Activated T-cell treated with anti-CD3 and anti-CD28 coated beads, Interleukin-2, amount 50 U/mL, for 4 hours (primary cell): ENCODE measurements around the gene DNMT3L. TPM values are rescaled to one million over a fixed set of nuclear protein-coding genes. Genes with fewer than 3 reads are reported as not detected.

Source experiments
- ATAC-seq, 2 donors: fragments of 200-7000 bp; cut with Tn5 transposase; one replicate each; pipeline ENCODE4 v1.10.0; 2021
- DNase-seq: peaks from one replicate; pipeline ENCODE4 v3.0.0-alpha.2; 2020
- H3K27me3 Mint-ChIP-seq: one replicate; pipeline ENCODE4 v1.8.0; 2021; ENCODE audit warnings: low read depth, mixed read lengths
- H3K36me3 Mint-ChIP-seq: one replicate; pipeline ENCODE4 v1.8.0; 2022; ENCODE audit warnings: mixed read lengths; ENCODE audit not compliant: insufficient read depth
- H3K4me1 Mint-ChIP-seq: one replicate; pipeline ENCODE4 v1.8.0; 2021; ENCODE audit warnings: low read depth, mixed read lengths
- H3K4me3 Mint-ChIP-seq: one replicate; pipeline ENCODE4 v1.8.0; 2021; ENCODE audit warnings: mild to moderate bottlenecking, moderate library complexity, mixed read lengths
- H3K9me3 Mint-ChIP-seq: one replicate; pipeline ENCODE4 v1.8.0; 2021; ENCODE audit warnings: mixed read lengths
- total RNA-seq, 3 donors: library from RNA; stranded (reverse); gene quantifications; one replicate each; pipeline ENCODE4 v1.2.1, GENCODE V29; 2021

Gene DNMT3L
- total RNA-seq, 3 donors from 2014 or later, result not detected

DNA sequence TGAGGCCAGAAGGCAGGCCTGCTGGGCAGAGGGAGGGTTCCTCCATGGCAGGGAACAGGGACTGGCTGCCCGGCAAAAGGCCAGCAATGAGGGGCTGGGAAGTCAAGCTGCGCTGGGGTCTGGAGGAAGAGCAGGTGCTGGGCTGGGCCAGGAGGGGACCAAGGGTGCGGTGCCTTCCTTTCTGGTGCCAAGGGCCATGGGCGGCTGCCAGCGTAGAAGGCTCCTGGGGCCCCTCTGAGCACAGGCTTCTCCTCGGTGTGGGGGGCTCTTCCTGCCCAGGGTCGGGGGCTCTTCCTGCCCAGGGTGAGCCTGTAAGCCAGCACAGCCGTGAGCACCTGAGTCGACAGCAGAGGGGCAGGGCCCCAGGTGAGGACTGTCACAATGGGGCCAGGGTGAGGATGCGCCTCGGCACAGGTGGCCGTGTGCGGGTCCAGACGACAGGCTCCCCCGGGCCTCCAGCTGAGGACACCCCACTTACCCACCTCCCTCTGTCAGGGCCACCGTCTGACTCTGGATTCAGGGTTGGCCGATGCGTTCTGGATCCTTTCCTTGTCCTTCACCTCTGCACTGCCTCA is 10.7 kb upstream of the DNMT3L start:
- Mint-ChIP-seq H3K9me3 (no peaks in the 10 kb centered on the region), H3K4me3 (no peak overlapping the region), H3K27me3 (no peaks in the 10 kb centered on the region), H3K4me1 (no peaks in the 10 kb centered on the region), H3K36me3 (no peaks in the 10 kb centered on the region)
- DNase-seq, result no peak
- no peak for ATAC-seq

DNA sequence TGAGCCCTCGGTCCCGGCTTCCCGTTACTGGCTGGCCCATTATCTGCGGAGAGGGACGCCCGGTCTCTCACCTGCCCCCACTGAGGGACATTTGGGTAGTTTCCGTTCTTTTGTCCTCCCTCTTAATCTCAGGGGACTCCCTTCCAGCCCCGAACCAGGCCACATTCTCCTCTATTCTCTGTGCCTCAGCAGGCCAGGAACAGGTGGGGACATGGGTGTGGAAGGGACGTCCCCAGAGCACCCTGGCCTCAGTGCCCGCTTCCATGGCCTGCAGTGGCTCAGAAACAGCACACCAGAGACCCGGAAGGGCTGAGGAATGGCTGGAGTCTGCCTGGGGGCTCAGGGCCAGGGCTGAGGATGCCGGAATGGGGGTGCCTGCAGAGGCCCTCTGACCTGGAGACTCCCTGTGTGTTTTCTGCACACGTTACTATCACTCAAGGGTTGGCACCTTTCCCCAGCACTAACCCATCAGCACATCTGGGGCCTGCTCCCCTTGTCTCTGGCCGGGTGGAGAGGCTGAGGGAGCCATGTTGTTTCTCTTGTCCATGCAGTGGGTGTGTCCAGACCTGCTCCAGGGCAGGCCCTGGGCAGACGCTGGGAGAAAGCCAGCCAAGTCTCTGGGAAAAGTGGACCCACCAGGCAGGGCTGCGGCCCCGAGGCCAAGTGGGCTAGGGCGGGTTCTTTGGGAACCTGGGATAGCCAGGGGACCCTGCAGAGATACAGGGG is 10.0 kb upstream of the DNMT3L start:
- no peak for DNase-seq
- Mint-ChIP-seq H3K4me1 (no peaks in the 10 kb centered on the region), H3K9me3 (no peaks in the 10 kb centered on the region), H3K36me3 (no peaks in the 10 kb centered on the region), H3K4me3 (no peak overlapping the region), H3K27me3 (no peaks in the 10 kb centered on the region)
- ATAC-seq, result no peak

DNA sequence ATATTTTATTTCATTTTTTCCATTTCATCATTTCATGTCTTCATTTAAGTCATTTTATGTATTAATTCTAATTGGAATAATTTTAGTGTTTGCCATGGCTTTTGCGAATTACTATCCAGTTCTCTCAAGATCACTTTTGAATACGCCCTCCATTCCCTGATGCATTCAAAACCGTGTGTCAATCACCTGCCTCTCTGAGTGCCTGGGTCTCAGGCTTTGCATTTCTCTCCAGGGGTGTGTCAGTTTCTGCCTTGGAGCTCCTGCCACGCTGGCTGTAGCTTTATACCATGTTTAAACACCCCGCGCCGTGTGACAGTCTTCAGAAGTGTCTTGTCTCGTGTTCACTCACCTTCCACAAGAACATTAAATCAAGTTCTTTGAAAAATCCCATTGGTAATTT is 7.4 kb upstream of the DNMT3L start:
- Mint-ChIP-seq H3K4me3 (no peak overlapping the region), H3K4me1 (no peaks in the 10 kb centered on the region), H3K9me3 (no peaks in the 10 kb centered on the region), H3K27me3 (no peaks in the 10 kb centered on the region), H3K36me3 (no peaks in the 10 kb centered on the region)
- DNase-seq, result no peak
- no peak for ATAC-seq

DNA sequence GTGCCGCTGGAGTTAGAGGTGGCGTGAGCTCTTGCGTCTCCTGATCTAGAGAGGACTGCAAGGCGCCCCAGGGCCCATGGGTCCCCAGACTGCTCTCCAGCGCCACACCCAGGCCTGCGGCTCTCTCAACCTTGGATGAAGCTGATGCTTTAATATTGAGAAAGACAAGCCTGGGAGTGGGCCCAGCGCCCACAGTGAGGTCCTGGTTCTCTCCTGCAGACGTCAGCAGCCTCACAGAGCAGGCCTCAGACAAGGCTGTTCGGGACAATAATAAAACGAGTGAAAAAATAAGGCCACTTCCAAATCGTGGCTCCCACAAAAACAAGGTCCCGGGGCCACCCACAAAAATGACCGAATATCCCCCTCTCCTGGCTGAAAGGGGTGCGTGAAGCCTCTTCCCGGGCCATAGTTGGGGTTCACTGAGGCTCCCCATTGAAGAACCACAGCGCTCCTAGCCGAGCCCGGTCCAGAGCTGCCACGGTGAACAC is 6.0 kb upstream of the DNMT3L start:
- Mint-ChIP-seq H3K36me3 (no peaks in the 10 kb centered on the region), H3K4me1 (no peaks in the 10 kb centered on the region), H3K4me3 (no peak overlapping the region), H3K9me3 (no peaks in the 10 kb centered on the region), H3K27me3 (no peaks in the 10 kb centered on the region)
- ATAC-seq (no peak), DNase-seq (no peak)

DNA sequence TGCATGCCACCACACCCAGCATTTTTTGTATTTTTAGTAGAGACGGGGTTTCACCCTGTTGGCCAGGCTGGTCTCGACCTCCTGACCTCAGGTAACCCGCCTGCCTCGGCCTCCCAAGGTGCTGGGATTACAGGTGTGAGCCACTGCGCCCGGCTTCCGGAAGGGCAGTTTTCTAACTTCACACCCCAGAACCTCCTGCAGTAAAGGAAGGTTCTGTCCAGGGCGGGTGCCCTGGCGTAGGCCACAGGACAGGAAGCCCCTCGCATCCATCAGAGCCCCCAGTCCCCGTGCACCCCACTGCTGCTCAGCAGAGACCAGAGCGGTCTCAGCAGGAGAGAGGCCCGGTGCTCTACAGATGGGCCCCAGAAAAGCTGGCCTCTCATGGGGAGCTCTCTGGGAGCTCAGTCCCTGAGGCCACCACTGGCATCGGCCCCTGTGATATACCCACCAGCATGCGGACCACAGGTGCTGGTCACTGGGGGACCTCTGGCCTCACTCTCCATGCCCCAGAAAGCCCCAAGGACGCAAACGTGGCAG is 4.1 kb upstream of the DNMT3L start:
- no peaks in the 10 kb centered on the region for H3K9me3 Mint-ChIP-seq
- no peaks in the 10 kb centered on the region for H3K27me3 Mint-ChIP-seq
- no peaks in the 10 kb centered on the region for H3K4me1 Mint-ChIP-seq
- ATAC-seq, result no peak
- DNase-seq, result no peak
- no peak overlapping the region for H3K4me3 Mint-ChIP-seq
- no peaks in the 10 kb centered on the region for H3K36me3 Mint-ChIP-seq

DNA sequence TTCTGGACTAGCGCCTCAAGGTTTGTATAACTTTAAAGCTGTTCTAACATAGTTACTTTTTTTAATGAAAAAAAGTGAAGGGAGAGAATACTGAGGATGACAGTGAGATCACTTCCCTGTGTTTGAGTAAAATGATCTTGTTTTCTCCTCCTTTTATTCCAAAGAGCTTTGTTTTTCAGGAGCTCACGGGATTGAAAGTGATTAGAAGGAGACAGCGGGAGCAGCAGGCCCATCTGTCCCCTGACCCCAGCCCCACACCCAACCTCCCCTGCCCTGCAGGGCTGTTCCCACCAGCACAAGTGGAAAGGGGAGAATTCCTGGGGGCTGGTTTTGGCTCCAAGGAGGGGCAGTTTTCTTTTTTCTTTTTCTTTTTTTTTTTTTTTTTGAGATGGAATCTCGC is 2.1 kb upstream of the DNMT3L start:
- no peak for DNase-seq
- H3K9me3 Mint-ChIP-seq, result no peaks in the 10 kb centered on the region
- ATAC-seq, result no peak
- H3K4me1 Mint-ChIP-seq, result no peaks in the 10 kb centered on the region
- no peaks in the 10 kb centered on the region for H3K36me3 Mint-ChIP-seq
- H3K4me3 Mint-ChIP-seq, result no peak overlapping the region
- no peaks in the 10 kb centered on the region for H3K27me3 Mint-ChIP-seq

DNA sequence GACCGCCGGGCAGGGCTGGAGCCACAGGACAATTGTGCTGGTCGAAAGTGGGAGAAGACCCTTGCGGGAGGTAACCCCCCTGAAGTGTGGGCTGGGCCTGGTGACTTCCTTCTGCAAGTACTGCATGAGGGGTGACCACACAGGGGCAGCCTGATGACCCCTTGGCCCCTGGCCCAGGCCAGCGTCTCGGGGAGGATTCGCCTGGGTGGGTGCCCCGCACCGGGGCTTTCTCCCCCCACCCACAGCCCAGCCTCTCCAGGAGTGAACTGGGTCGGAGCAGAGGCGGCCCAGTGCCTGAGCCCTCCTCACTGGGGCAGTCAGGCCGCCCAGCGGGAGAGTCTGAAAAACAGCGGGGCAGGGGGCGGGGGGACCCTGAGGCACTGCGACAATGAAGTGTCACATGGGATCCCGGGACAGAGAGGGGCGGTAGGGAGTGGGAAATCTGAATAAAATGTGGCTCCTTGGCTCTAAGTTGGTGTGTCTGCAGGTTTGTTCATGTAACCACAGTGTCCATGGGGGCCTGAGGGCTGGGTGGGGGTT is 1.6 kb upstream of the DNMT3L start:
- ATAC-seq (no peak), DNase-seq (no peak)
- Mint-ChIP-seq H3K36me3 (no peaks in the 10 kb centered on the region), H3K4me1 (no peaks in the 10 kb centered on the region), H3K27me3 (no peaks in the 10 kb centered on the region), H3K9me3 (no peaks in the 10 kb centered on the region), H3K4me3 (no peak overlapping the region)

DNA sequence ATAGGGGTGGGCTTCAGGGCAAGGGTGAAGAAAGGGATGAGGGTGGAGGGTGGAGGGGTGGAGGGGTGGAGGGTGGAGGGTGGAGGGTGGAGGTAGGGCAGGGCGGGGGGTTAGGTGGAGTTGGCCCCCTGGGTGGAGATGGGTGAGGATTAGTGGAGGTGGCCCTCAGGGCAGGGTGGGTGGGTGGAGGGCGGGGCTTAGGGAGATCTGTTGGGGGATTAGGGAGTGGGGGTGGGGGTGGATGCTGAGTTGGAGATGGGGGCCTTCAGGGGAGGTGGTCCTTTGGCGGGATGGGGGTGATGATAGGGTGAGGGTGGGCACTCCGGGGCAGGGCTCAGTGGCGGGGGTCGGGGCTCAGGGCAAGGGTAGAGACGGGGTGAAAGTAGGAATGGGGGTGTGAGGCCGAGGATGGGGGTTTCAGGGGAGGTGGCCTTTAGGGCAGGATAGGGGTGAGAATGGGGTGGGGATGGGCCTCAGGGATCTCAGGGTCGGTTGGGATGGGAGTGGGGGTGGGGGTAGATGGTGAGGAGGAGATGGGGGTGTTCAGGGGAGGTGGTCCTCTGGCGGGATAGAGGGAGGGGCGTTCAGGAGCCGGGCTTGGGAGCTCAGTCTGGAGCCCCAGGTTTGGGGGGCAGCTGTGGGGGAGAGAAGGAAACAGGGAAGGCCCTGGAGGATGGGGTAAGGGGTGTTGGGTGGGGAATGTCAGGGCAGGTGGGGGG is 800 bp upstream of the DNMT3L start:
- Mint-ChIP-seq H3K9me3 (no peaks in the 10 kb centered on the region), H3K36me3 (no peaks in the 10 kb centered on the region), H3K4me3 (no peak overlapping the region), H3K4me1 (no peaks in the 10 kb centered on the region), H3K27me3 (no peaks in the 10 kb centered on the region)
- ATAC-seq, result no peak
- no peak for DNase-seq

DNA sequence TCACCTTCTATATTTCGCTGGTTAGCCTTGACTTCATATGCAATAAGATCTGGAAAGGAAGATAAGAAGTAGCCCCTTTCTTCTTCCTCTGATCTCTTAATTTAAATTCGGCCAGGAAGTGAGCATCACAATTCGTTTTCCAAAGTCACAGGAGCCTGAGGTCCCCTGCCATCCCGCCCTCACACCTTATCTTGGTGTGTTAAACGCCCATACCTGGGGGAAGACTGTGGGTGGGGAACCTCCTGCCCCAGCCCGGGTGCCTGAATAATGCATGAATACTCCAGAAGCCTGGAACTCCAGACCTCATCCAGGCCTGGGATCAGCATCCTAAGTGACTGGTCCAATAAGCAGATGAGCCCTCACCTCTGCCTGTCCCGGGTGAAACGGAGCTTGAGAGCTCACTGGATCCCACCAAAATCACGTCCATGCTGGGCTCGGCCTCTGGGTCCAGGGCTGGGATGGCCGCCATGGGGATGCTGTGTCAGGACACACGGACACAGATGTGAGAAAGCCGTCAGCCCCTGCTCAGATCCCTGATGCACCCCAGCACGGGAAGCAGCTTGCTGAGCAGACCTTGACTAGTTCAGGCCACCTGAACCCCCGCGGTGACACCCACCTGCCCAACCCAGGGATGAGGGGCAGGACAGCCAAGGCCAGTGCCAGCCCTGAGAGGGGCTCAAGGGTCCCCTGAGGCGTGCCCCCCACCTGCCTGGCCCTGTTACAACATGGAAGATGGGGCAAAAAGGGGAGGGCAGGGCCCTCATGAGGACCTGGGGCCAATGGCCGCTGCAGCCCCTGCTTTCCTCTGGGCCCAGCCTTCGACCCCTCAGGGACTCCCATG is 686 bp downstream of the DNMT3L start:
- Mint-ChIP-seq H3K36me3 (no peaks in the 10 kb centered on the region), H3K4me3 (no peak overlapping the region), H3K27me3 (no peaks in the 10 kb centered on the region), H3K9me3 (no peaks in the 10 kb centered on the region), H3K4me1 (no peaks in the 10 kb centered on the region)
- ATAC-seq (no peak), DNase-seq (no peak)

DNA sequence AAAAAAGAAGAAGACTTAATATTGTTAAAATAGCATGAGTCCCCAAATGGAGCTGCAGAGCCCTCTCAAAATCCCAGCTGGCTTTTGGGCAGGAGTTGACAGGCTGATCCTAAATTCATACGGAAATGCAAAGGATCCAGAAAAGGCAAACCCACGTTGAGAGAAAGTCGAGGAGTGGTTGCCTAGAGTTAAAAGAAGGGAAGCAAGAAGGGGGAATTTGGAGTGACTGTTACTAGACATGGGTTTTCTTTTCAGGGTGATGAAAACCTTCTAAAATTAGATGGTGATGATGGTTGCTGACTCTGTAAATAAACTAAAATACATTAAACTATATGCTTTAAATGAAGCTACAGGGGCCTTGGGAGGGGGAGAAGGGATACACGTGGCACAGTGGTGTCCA is 1.6 kb downstream of the DNMT3L start:
- ATAC-seq, result no peak
- Mint-ChIP-seq H3K4me3 (no peak overlapping the region), H3K36me3 (no peaks in the 10 kb centered on the region), H3K4me1 (no peaks in the 10 kb centered on the region), H3K9me3 (no peaks in the 10 kb centered on the region), H3K27me3 (no peaks in the 10 kb centered on the region)
- no peak for DNase-seq

DNA sequence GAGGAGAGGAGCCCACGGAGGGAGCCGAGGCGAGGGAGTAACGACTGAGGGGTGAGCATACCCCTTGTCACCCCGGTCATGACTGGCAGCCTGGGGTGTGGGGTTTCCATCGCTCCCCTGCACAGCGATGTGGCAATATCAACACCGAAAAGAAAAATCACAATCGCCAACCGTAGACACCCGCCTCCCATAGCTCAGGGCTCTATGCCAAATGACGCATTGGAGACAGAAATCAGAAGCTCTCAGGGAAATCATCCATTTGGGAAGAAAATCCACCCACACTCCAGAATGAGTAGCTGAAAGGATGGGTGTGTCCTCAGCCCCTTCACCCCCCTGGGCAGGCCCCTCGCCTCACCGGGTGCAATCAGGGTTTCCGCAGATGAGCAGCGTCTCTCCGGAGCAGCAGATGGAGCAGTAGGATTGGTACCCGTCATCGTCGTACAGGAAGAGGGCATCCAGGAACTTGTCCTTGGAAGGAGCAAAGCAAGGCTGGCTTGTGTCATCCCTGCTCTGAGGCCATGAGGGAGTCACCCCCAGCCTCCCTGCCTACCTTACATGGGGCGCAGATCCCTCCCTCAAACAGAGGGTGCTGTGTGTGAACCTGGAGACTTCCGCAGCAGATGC is 2.5 kb downstream of the DNMT3L start:
- ATAC-seq (no peak), DNase-seq (no peak)
- H3K4me3 Mint-ChIP-seq, result no peak overlapping the region
- no peaks in the 10 kb centered on the region for H3K36me3 Mint-ChIP-seq
- peaks cover 2% of the 10 kb centered on the region for H3K27me3 Mint-ChIP-seq
- H3K9me3 Mint-ChIP-seq, result no peaks in the 10 kb centered on the region
- peaks cover 2% of the 10 kb centered on the region for H3K4me1 Mint-ChIP-seq

DNA sequence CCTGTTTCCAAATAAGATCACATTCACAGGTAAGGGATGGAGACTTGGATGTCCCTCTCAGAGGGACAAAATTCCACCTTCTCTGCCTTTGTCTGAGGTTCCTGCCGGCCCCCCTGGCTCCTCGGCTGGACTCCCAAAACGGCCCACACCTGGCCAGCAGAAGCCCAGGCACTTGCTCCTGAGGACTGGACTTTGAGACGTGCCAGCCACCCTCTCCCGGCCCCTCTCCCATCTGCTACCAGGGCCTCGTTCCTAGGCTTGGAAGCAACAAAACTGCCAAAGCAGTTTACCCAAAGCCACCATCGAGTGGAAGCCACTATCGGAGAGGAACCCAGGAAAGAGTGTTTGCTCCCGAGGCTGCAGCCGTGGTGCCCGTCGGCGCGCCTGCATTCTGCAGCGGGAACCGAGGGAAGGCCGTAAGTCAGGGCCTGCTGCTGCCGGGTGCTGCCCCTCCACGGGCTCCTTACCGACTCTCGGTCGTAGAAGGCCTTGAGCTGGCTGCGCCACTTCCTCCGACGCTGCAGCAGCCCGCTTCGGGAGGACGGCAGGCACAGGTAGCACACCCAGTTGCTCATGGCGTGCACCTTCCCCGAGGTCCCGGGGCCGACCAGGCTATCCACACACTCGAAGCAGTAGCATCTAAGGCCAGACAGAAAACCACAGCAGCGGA is 3.5 kb downstream of the DNMT3L start:
- ATAC-seq (no peak), DNase-seq (no peak)
- Mint-ChIP-seq H3K4me1 (peaks cover 2% of the 10 kb centered on the region), H3K27me3 (peaks cover 2% of the 10 kb centered on the region), H3K36me3 (no peaks in the 10 kb centered on the region), H3K9me3 (no peaks in the 10 kb centered on the region), H3K4me3 (no peak overlapping the region)

DNA sequence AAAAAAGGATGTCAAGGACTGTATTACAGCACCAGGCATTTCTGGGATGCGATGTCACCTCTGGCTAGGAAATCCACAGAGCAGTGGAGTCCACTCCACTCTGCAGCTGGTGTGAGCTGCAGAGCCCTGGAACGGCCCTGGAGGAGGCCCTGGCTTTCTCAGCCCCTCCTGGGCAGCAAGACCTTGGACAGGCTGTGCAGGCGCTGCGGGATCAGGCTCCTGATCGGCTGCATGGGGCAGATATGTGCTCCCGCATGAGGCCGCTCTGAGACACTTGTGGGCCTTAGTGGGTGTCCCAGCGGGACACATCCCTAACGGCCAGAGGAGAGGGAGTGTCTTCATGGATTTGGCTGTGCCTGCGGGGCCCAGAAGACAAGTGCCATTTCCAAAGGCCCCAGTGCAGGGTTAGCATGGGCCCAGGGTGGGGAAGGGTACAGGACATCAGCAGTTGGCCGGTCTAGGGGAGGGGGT is 6.2 kb downstream of the DNMT3L start:
- Mint-ChIP-seq H3K9me3 (no peaks in the 10 kb centered on the region), H3K4me1 (peaks cover 2% of the 10 kb centered on the region), H3K4me3 (no peak overlapping the region), H3K27me3 (peaks cover 2% of the 10 kb centered on the region), H3K36me3 (no peaks in the 10 kb centered on the region)
- DNase-seq (no peak), ATAC-seq (no peak)
